ENCODE measurements around the gene LBHD2. TPM values are rescaled to one million over a fixed set of nuclear protein-coding genes. Genes with fewer than 3 reads are reported as not detected.

Gene LBHD2
- total RNA-seq, 1 experiment from 2014 or later, result not detected

Other genes with a start within 250 kb of the LBHD2 start
- gene AMN, start 161.5 kb upstream of the LBHD2 start, total RNA-seq (2021; ENCODE audit: unreplicated experiment), result 0.44 TPM
- 84.4 TPM for gene CDC42BPB, start 26.7 kb upstream of the LBHD2 start, total RNA-seq (2021; ENCODE audit: unreplicated experiment)
- 2.6 TPM for gene EXOC3L4, start 10.5 kb downstream of the LBHD2 start, total RNA-seq (2021; ENCODE audit: unreplicated experiment)
- 491 TPM for gene TNFAIP2, start 39.3 kb downstream of the LBHD2 start, total RNA-seq (2021; ENCODE audit: unreplicated experiment)

Data from Panc1 (cell line).